ENCODE data around the gene PICK1. TPM values are rescaled to one million over a fixed set of nuclear protein-coding genes. Genes with fewer than 3 reads are reported as not detected.

The PICK1 gene
- total and polyA plus RNA-seq, 4 donors = 5.8 to 25.8 (median 13.1) TPM

DNA sequence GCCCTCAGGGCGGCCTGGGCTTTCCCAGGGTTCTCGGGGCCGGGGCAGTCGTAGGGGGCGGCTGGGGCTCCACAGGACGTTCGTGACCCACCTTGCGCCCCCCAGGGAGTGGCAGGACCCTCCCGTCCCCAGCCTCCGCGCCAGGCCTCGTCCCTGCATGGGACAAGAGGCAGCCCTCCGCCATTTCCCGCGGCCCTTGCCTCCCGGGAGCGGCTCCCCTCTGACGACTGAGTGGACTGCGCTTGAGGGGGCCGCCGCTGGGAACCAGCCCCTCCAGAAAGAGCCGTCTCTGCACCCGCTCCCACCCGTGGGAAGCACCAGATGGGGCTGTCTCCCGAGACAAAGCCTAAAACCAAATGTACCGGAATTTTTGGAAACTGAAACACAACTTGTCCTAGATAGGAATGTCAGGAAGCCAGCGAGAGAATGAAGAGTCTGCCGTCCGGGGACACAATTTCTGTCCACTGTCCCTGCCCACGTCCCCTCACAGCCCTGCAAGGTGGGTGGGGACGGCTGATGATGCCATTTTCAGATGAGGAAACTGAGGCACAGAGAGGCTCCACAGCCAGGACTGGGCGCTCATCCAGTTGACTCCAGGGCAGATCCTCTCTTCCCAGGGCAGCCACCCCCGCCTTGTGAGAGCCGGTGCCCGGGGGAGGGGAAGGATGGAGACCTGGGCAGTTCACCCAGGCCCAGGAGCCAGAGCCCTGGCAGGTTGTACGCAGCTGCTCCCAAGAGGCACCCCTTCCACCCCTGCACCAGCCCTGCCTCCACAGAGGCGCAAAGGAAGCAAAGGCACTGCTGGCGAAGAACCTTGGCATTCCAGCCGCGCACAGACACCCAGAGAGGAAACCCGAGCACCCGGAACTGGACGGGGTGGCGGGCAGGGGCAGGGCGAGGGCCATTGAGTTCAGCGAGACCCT lies 18.1 kb upstream of the PICK1 start:
- Histone ChIP-seq H3K9ac (ENCODE audit: low read depth in 1 of 2, low read length in 2 of 2) (no peak overlapping the region), H3K36me3 (ENCODE audit: control insufficient read depth in 4 of 4, insufficient read depth in 3 of 4, low read depth in 1 of 4, low read length in 3 of 4) (no peaks in the 10 kb centered on the region), H3K27me3 (ENCODE audit: control insufficient read depth in 4 of 4, insufficient read depth in 4 of 4, low read length in 3 of 4) (no peaks in the 10 kb centered on the region), H3K4me1 (ENCODE audit: control insufficient read depth in 4 of 4, insufficient read depth in 4 of 4, low read length in 3 of 4) (peaks cover 0 to 4% (median 2%) of the 10 kb centered on the region in 4 donors), H3K27ac (ENCODE audit: low read depth in 1 of 2, low read length in 2 of 2) (no peak overlapping the region), H3K9me3 (ENCODE audit: control insufficient read depth in 4 of 4, low read length in 3 of 4) (no peaks in the 10 kb centered on the region), H3K4me3 (ENCODE audit: low read depth in 1 of 3, low read length in 3 of 3) (no peak overlapping the region)
- DNase-seq (ENCODE audit: low spot score) = no peak
- TF ChIP-seq, protein P1, sequence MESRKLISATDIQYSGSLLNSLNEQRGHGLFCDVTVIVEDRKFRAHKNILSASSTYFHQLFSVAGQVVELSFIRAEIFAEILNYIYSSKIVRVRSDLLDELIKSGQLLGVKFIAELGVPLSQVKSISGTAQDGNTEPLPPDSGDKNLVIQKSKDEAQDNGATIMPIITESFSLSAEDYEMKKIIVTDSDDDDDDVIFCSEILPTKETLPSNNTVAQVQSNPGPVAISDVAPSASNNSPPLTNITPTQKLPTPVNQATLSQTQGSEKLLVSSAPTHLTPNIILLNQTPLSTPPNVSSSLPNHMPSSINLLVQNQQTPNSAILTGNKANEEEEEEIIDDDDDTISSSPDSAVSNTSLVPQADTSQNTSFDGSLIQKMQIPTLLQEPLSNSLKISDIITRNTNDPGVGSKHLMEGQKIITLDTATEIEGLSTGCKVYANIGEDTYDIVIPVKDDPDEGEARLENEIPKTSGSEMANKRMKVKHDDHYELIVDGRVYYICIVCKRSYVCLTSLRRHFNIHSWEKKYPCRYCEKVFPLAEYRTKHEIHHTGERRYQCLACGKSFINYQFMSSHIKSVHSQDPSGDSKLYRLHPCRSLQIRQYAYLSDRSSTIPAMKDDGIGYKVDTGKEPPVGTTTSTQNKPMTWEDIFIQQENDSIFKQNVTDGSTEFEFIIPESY (IDR thresholded peaks at IDR 0.05) = no peak
- TF ChIP-seq YY1 (IDR thresholded peaks at IDR 0.05) (no peak), HNF4A (conservative IDR thresholded peaks at IDR 0.05) (no peak)
- TF ChIP-seq, protein P2, sequence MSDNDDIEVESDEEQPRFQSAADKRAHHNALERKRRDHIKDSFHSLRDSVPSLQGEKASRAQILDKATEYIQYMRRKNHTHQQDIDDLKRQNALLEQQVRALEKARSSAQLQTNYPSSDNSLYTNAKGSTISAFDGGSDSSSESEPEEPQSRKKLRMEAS (IDR thresholded peaks at IDR 0.05) = no peak
- 86% methylated on average over 46 of the region's 46 CpGs for WGBS

GRCh38 chr22:38040953-38041759 lies 16.0 kb upstream of the PICK1 start:
- Histone ChIP-seq H3K36me3 (ENCODE audit: control insufficient read depth in 4 of 4, insufficient read depth in 3 of 4, low read depth in 1 of 4, low read length in 3 of 4) (no peaks in the 10 kb centered on the region), H3K4me3 (ENCODE audit: low read depth in 1 of 3, low read length in 3 of 3) (no peak overlapping the region), H3K9ac (ENCODE audit: low read depth in 1 of 2, low read length in 2 of 2) (no peak overlapping the region), H3K4me1 (ENCODE audit: control insufficient read depth in 4 of 4, insufficient read depth in 4 of 4, low read length in 3 of 4) (peaks cover 0 to 4% (median 0%) of the 10 kb centered on the region in 4 donors), H3K27ac (ENCODE audit: low read depth in 1 of 2, low read length in 2 of 2) (no peak overlapping the region), H3K27me3 (ENCODE audit: control insufficient read depth in 4 of 4, insufficient read depth in 4 of 4, low read length in 3 of 4) (no peaks in the 10 kb centered on the region), H3K9me3 (ENCODE audit: control insufficient read depth in 4 of 4, low read length in 3 of 4) (no peaks in the 10 kb centered on the region)
- 84% methylated on average over 20 of the region's 20 CpGs for WGBS
- TF ChIP-seq NR2F2 (IDR thresholded peaks at IDR 0.05) (no peak), HNF4A (conservative IDR thresholded peaks at IDR 0.05) (no peak), HNF4G (IDR thresholded peaks at IDR 0.05) (no peak), FOXA2 (IDR thresholded peaks at IDR 0.05) (no peak), YY1 (IDR thresholded peaks at IDR 0.05) (no peak), TAF1 (conservative IDR thresholded peaks at IDR 0.05) (no peak), SP1 (IDR thresholded peaks at IDR 0.05) (no peak), RAD21 (IDR thresholded peaks at IDR 0.05) (no peak), RXRA (IDR thresholded peaks at IDR 0.05) (no peak), FOXA1 (IDR thresholded peaks at IDR 0.05) (no peak), JUND (IDR thresholded peaks at IDR 0.05) (no peak), EGR1 (IDR thresholded peaks at IDR 0.05; ENCODE audit: low read depth in 2 of 2) (no peak), GABPA (IDR thresholded peaks at IDR 0.05 in 1 of 2, conservative IDR thresholded peaks at IDR 0.05 in 1 of 2) (no peak)
- TF ChIP-seq, protein P2 (IDR thresholded peaks at IDR 0.05) = no peak
- TF ChIP-seq, protein P3, sequence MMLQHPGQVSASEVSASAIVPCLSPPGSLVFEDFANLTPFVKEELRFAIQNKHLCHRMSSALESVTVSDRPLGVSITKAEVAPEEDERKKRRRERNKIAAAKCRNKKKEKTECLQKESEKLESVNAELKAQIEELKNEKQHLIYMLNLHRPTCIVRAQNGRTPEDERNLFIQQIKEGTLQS (IDR thresholded peaks at IDR 0.05) = no peak
- TF ChIP-seq, protein P1 (IDR thresholded peaks at IDR 0.05) = no peak
- TF ChIP-seq, protein P4, sequence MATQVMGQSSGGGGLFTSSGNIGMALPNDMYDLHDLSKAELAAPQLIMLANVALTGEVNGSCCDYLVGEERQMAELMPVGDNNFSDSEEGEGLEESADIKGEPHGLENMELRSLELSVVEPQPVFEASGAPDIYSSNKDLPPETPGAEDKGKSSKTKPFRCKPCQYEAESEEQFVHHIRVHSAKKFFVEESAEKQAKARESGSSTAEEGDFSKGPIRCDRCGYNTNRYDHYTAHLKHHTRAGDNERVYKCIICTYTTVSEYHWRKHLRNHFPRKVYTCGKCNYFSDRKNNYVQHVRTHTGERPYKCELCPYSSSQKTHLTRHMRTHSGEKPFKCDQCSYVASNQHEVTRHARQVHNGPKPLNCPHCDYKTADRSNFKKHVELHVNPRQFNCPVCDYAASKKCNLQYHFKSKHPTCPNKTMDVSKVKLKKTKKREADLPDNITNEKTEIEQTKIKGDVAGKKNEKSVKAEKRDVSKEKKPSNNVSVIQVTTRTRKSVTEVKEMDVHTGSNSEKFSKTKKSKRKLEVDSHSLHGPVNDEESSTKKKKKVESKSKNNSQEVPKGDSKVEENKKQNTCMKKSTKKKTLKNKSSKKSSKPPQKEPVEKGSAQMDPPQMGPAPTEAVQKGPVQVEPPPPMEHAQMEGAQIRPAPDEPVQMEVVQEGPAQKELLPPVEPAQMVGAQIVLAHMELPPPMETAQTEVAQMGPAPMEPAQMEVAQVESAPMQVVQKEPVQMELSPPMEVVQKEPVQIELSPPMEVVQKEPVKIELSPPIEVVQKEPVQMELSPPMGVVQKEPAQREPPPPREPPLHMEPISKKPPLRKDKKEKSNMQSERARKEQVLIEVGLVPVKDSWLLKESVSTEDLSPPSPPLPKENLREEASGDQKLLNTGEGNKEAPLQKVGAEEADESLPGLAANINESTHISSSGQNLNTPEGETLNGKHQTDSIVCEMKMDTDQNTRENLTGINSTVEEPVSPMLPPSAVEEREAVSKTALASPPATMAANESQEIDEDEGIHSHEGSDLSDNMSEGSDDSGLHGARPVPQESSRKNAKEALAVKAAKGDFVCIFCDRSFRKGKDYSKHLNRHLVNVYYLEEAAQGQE (IDR thresholded peaks at IDR 0.05) = no peak
- no peak for DNase-seq (ENCODE audit: low spot score)

Data from liver (tissue), 9 donors.